Endothelial cell of umbilical vein (primary cell): Measurements from ENCODE around the gene BCCIP.

Experiments used
- EZH2 ChIP-seq: IDR thresholded peaks from 2 replicates; pipeline ENCODE4 v1.6.1; 2012; ENCODE audit warnings: borderline replicate concordance, low read depth, mild to moderate bottlenecking, moderate library complexity, low read length, inconsistent platforms; ENCODE audit not compliant: severe bottlenecking
- FOS ChIP-seq: IDR thresholded peaks from 2 replicates; pipeline ENCODE4 v1.6.1; 2011; ENCODE audit warnings: mild to moderate bottlenecking, low read length, moderate library complexity, borderline replicate concordance; ENCODE audit not compliant: insufficient read depth
- GATA2 ChIP-seq: IDR thresholded peaks from 2 replicates; pipeline ENCODE4 v1.7.0; 2011; ENCODE audit warnings: low read depth, mild to moderate bottlenecking, moderate library complexity, mixed read lengths, low read length; ENCODE audit not compliant: insufficient read length, insufficient read depth
- JUN ChIP-seq: IDR thresholded peaks from 2 replicates; pipeline ENCODE4 v1.6.1; 2011; ENCODE audit warnings: borderline replicate concordance, low read depth; ENCODE audit not compliant: insufficient read length, insufficient read depth
- MYC ChIP-seq: IDR thresholded peaks from one replicate; pipeline ENCODE4 v1.6.1; 2011; ENCODE audit warnings: mild to moderate bottlenecking, low read depth, low read length
- POLR2A ChIP-seq: IDR thresholded peaks from 2 replicates; pipeline ENCODE4 v1.6.1; 2012; ENCODE audit warnings: low read depth, mild to moderate bottlenecking, control low read depth, low read length
- POLR2AphosphoS5 ChIP-seq: IDR thresholded peaks from 2 replicates; pipeline ENCODE4 v1.6.1; 2012; ENCODE audit warnings: low read depth, mild to moderate bottlenecking, control low read depth, low read length, moderate library complexity; ENCODE audit not compliant: insufficient read depth
- TF ChIP-seq, protein P1 (sequence below), 2 donors: IDR thresholded peaks; 1 replicate in 1 of 2; 2 replicates in 1 of 2; pipeline ENCODE4 v1.5.1; 2011; ENCODE audit warnings: low read length in 2 of 2, mild to moderate bottlenecking in 2 of 2, moderate library complexity in 2 of 2, control low read depth in 1 of 2, inconsistent platforms in 1 of 2, low read depth in 1 of 2; ENCODE audit not compliant: insufficient read depth in 1 of 2; ENCODE audit errors: extremely low read depth in 1 of 2

DNA sequence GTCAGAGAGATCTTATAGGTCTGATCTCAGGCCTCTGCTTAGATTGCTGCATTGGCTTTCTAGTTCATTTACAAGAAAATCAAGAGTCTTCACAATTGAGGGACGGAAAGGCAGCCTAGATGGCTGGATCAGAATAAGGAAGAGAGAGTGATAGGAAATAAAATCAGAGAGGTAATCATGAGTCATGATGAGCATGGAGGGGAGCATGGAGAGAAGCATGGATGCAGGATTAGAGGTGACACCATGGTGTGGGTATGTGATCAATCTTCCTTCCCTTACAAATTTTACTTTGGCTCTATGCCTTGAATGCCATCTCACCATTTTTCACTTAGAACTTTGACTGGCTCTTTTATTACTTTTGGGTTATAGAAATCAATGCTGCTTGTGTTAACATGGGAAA, 1.4 kb downstream of the BCCIP start:
- TF ChIP-seq, protein P1, sequence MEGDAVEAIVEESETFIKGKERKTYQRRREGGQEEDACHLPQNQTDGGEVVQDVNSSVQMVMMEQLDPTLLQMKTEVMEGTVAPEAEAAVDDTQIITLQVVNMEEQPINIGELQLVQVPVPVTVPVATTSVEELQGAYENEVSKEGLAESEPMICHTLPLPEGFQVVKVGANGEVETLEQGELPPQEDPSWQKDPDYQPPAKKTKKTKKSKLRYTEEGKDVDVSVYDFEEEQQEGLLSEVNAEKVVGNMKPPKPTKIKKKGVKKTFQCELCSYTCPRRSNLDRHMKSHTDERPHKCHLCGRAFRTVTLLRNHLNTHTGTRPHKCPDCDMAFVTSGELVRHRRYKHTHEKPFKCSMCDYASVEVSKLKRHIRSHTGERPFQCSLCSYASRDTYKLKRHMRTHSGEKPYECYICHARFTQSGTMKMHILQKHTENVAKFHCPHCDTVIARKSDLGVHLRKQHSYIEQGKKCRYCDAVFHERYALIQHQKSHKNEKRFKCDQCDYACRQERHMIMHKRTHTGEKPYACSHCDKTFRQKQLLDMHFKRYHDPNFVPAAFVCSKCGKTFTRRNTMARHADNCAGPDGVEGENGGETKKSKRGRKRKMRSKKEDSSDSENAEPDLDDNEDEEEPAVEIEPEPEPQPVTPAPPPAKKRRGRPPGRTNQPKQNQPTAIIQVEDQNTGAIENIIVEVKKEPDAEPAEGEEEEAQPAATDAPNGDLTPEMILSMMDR (IDR thresholded peaks at IDR 0.05; ENCODE audit: extremely low read depth in 1 of 2, insufficient read depth in 1 of 2, low read depth in 1 of 2, low read length in 2 of 2) = no peak
- TF ChIP-seq POLR2AphosphoS5 (no peak), POLR2A (no peak), FOS (peak; percentile 36), EZH2 (no peak), MYC (no peak), GATA2 (no peak), JUN (no peak)
